ENCODE results near the gene TCAIM. TPM values are rescaled to one million over a fixed set of nuclear protein-coding genes. Genes with fewer than 3 reads are reported as not detected.

The TCAIM gene
- total and polyA plus RNA-seq, 9 of the 15 experiments (the other 6 are each of a cell fraction or from before 2014, with no cell fraction given) = 19.7 to 53.3 (median 36.9) TPM

- no peak overlapping the region for H2AFZ ChIP-seq (ENCODE audit: low read depth, low read length)
- H3K4me3 ChIP-seq = no peak overlapping the region
- in situ Hi-C loops (cut with MboI) = no loop called here
- H3K79me2 ChIP-seq (ENCODE audit: control insufficient read depth, insufficient read depth, low read length) = peaks cover 2% of the 10 kb centered on the region; the same call in 1 of the 3 replicates
- ChIA-PET CTCF (ENCODE audit: low intra/inter-chr PET ratio) (no interaction called here), POLR2A (interaction anchor here (0.6 to 2.7 kb wide), 5 partner anchors 9 to 66 kb away, joined by 3 to 10 read pairs (median 3); no protein-coding TSS in a partner anchor)
- no peaks in the 10 kb centered on the region for H3K27me3 ChIP-seq (ENCODE audit: control insufficient read depth in 2 of 2, insufficient read depth in 2 of 2, low read length in 2 of 2)
- intact Hi-C loops (cut with micrococcal nuclease) = no loop called here
- no peak for DNase-seq (ENCODE audit: extremely low read depth in 1 of 4, low spot score in 3 of 4)
- FAIRE-seq = no peak
- H3K27ac ChIP-seq (ENCODE audit: extremely low read depth, low read depth, low read length) = no peak overlapping the region
- peaks cover 81% of the 10 kb centered on the region for H3K36me3 ChIP-seq (ENCODE audit: control insufficient read depth, insufficient read depth, low read length)
- H3K9me3 ChIP-seq (replicated peaks; ENCODE audit: control insufficient read depth, insufficient read depth, low read depth, low read length) = peaks cover 16% of the 10 kb centered on the region; the same call in 1 of the 2 replicates
- H3K4me1 ChIP-seq (replicated peaks in 1 of 2; ENCODE audit: control insufficient read depth in 2 of 2, insufficient read depth in 2 of 2, low read length in 2 of 2) = peaks cover 14 to 20% of the 10 kb centered on the region in 2 experiments
- H3K9ac ChIP-seq (ENCODE audit: insufficient read depth in 1 of 2, low read depth in 2 of 2, low read length in 2 of 2) = peak overlapping the region in 1 of 2 experiments; percentile 37; a peak in 1 of 4 replicates
- no peak overlapping the region for H3K4me2 ChIP-seq (ENCODE audit: insufficient read depth, low read length)
- no peak for ATAC-seq
- no peaks in the 10 kb centered on the region for H3K9me1 ChIP-seq (ENCODE audit: control insufficient read depth, insufficient read depth, low read length)
- 82% methylated on average over 7 of the region's 7 CpGs for WGBS (ENCODE audit: insufficient coverage, low coverage, missing lambda C conversion rate)
- no TSS peak for BruUV-seq (replicated peaks)
- no peaks in the 10 kb centered on the region for H4K20me1 ChIP-seq (replicated peaks; ENCODE audit: control insufficient read depth, insufficient read depth, low read length)
- TF ChIP-seq ZNF764 (CRISPR knock-in tag; IDR thresholded peaks at IDR 0.05; ENCODE audit: low read depth) = no peak
- TF ChIP-seq STAT5B (CRISPR knock-in tag; IDR thresholded peaks at IDR 0.05) = no peak
- no peak for TF ChIP-seq NEUROD1 (IDR thresholded peaks at IDR 0.05; ENCODE audit: borderline replicate concordance, low read depth, low read length, partially characterized antibody)
- TF ChIP-seq, protein P1, sequence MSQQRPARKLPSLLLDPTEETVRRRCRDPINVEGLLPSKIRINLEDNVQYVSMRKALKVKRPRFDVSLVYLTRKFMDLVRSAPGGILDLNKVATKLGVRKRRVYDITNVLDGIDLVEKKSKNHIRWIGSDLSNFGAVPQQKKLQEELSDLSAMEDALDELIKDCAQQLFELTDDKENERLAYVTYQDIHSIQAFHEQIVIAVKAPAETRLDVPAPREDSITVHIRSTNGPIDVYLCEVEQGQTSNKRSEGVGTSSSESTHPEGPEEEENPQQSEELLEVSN (IDR thresholded peaks at IDR 0.05; ENCODE audit: borderline replicate concordance in 1 of 2, extremely low read depth in 1 of 2, insufficient read depth in 1 of 2, insufficient read length in 1 of 2, low read depth in 1 of 2, low read length in 1 of 2, poor library complexity in 1 of 2, severe bottlenecking in 1 of 2) = no peak
- TF ChIP-seq ZNF407 (IDR thresholded peaks at IDR 0.05; ENCODE audit: low read depth) = no peak
- no peak for TF ChIP-seq ZC3H11A (IDR thresholded peaks at IDR 0.05; ENCODE audit: low read depth, low read length)
- no peak for TF ChIP-seq SIX5 (IDR thresholded peaks at IDR 0.05; ENCODE audit: borderline replicate concordance in 1 of 2, insufficient read depth in 1 of 2, low read depth in 1 of 2, low read length in 2 of 2)
- no peak for TF ChIP-seq HOMEZ (CRISPR knock-in tag; IDR thresholded peaks at IDR 0.05)
- TF ChIP-seq EZH2 (IDR thresholded peaks at IDR 0.05; ENCODE audit: borderline replicate concordance, low read depth, low read length) = no peak
Observed at GRCh38 chr3:44444896-44445691, 106.5 kb downstream of the TCAIM start.

All from K562 (cell line).